Parathyroid adenoma (tissue), 2 donors: ENCODE data around the gene DOCK7.

Experiments used
- H2AFZ ChIP-seq: fragments of 300-600 bp; sonication (generic); one replicate; pipeline ENCODE4 v1.7.0; 2017; ENCODE audit warnings: antibody characterized with exemption, mild to moderate bottlenecking
- H3K27ac ChIP-seq: fragments of 300-600 bp; sonication (generic); one replicate; pipeline ENCODE4 v1.7.0; 2017
- H3K27me3 ChIP-seq: fragments of 300-600 bp; sonication (generic); one replicate; pipeline ENCODE4 v1.7.0; 2017; ENCODE audit warnings: low read length; ENCODE audit not compliant: control insufficient read depth, insufficient read depth
- H3K36me3 ChIP-seq: fragments of 300-600 bp; sonication (generic); one replicate; pipeline ENCODE4 v1.7.0; 2017; ENCODE audit warnings: low read length; ENCODE audit not compliant: control insufficient read depth, insufficient read depth
- H3K4me1 ChIP-seq: fragments of 300-600 bp; sonication (generic); one replicate; pipeline ENCODE4 v1.7.0; 2017; ENCODE audit warnings: control low read depth
- H3K4me2 ChIP-seq: fragments of 300-600 bp; sonication (generic); one replicate; pipeline ENCODE4 v1.7.0; 2017; ENCODE audit warnings: low read length
- H3K4me3 ChIP-seq: fragments of 300-600 bp; sonication (generic); one replicate; pipeline ENCODE4 v1.7.0; 2017; ENCODE audit warnings: low read depth, low read length
- H3K79me2 ChIP-seq: fragments of 300-600 bp; sonication (generic); one replicate; pipeline ENCODE4 v1.7.0; 2017; ENCODE audit warnings: control low read depth
- H3K9ac ChIP-seq: fragments of 300-600 bp; sonication (generic); one replicate; pipeline ENCODE4 v1.7.0; 2017; ENCODE audit warnings: mild to moderate bottlenecking
- H3K9me3 ChIP-seq: fragments of 300-600 bp; sonication (generic); one replicate; pipeline ENCODE4 v1.7.0; 2017; ENCODE audit warnings: low read length; ENCODE audit not compliant: control insufficient read depth
- TF ChIP-seq, protein P1 (sequence below): fragments of 300-600 bp; sonication (generic); IDR thresholded peaks from one replicate; pipeline ENCODE4 v1.7.0; 2017; ENCODE audit warnings: antibody characterized with exemption, mild to moderate bottlenecking
- donor health status: primary hyperparathyroidism.

Gene DOCK7

DNA sequence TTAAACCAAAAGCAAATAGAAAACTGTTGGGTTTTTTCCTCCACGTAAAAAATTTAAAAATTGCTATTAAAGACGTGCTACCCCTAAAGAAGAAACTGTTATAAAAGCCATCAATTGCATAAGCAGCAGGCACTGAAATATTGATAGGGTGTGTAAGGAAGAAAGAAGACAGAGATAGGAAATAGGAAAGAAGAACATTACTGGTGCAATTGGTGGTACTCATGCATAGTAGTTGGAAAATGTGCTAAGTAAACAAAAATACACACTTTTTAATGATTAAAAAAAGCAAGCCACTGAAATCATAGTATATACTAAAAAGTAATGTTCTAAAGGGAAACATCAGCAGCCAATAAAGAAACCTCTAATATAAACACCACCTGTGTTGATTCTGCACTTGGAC, 143.6 kb downstream of the DOCK7 start:
- Histone ChIP-seq H3K9ac (no peak overlapping the region), H3K36me3 (no peaks in the 10 kb centered on the region), H3K79me2 (no peaks in the 10 kb centered on the region), H3K4me1 (no peaks in the 10 kb centered on the region), H3K9me3 (no peaks in the 10 kb centered on the region), H2AFZ (no peak overlapping the region), H3K4me3 (no peak overlapping the region), H3K4me2 (no peak overlapping the region), H3K27ac (no peak overlapping the region), H3K27me3 (no peaks in the 10 kb centered on the region)
- TF ChIP-seq, protein P1, sequence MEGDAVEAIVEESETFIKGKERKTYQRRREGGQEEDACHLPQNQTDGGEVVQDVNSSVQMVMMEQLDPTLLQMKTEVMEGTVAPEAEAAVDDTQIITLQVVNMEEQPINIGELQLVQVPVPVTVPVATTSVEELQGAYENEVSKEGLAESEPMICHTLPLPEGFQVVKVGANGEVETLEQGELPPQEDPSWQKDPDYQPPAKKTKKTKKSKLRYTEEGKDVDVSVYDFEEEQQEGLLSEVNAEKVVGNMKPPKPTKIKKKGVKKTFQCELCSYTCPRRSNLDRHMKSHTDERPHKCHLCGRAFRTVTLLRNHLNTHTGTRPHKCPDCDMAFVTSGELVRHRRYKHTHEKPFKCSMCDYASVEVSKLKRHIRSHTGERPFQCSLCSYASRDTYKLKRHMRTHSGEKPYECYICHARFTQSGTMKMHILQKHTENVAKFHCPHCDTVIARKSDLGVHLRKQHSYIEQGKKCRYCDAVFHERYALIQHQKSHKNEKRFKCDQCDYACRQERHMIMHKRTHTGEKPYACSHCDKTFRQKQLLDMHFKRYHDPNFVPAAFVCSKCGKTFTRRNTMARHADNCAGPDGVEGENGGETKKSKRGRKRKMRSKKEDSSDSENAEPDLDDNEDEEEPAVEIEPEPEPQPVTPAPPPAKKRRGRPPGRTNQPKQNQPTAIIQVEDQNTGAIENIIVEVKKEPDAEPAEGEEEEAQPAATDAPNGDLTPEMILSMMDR = no peak

DNA sequence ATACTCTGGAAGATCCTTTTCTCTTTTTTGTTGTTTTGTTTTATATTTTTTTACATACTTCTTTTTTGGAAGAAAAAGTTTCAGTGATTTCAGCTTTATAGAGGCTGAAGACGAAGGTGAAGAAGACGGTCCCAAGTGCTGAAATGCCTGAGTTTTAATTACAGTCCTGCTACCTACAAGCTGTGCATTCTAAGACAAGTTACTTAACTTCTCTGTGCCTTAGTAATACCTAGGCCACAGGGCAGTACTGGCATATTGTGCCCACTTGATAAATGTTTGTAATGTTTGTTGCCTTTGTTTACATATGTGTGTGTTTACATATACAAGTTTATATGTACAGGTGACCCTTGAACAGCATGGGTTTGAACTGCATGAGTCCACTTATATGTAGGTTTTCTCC, 147.1 kb downstream of the DOCK7 start:
- H3K4me1 ChIP-seq = no peaks in the 10 kb centered on the region
- H3K9ac ChIP-seq = no peak overlapping the region
- H2AFZ ChIP-seq = no peak overlapping the region
- H3K9me3 ChIP-seq = no peaks in the 10 kb centered on the region
- no peak overlapping the region for H3K4me2 ChIP-seq
- no peak overlapping the region for H3K27ac ChIP-seq
- no peaks in the 10 kb centered on the region for H3K27me3 ChIP-seq
- no peaks in the 10 kb centered on the region for H3K36me3 ChIP-seq
- TF ChIP-seq, protein P1 = no peak
- no peak overlapping the region for H3K4me3 ChIP-seq
- H3K79me2 ChIP-seq = no peaks in the 10 kb centered on the region

DNA sequence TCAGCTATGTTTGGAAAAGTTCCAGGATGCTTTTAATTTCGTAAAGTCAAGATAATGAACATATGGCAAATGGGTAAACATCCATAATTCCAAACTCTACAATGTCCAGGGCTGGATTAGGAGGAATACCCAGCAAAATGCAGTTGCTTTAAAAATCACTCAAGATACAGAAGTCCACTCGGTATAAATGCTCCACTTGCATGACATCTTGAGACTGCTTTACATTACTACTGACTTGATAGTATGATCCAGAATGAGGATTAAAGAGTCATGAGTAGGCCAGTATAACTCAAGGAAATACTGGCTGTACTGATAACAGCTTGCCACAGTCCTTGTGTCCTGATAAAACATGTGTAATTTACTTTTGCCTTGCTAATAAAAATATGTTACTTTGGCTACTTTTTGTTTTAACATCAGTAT, 149.1 kb downstream of the DOCK7 start:
- Histone ChIP-seq H3K4me1 (no peaks in the 10 kb centered on the region), H3K79me2 (no peaks in the 10 kb centered on the region), H3K4me2 (no peak overlapping the region), H2AFZ (no peak overlapping the region), H3K9me3 (no peaks in the 10 kb centered on the region), H3K4me3 (no peak overlapping the region), H3K27ac (no peak overlapping the region), H3K36me3 (no peaks in the 10 kb centered on the region), H3K27me3 (no peaks in the 10 kb centered on the region), H3K9ac (no peak overlapping the region)
- TF ChIP-seq, protein P1 = no peak

DNA sequence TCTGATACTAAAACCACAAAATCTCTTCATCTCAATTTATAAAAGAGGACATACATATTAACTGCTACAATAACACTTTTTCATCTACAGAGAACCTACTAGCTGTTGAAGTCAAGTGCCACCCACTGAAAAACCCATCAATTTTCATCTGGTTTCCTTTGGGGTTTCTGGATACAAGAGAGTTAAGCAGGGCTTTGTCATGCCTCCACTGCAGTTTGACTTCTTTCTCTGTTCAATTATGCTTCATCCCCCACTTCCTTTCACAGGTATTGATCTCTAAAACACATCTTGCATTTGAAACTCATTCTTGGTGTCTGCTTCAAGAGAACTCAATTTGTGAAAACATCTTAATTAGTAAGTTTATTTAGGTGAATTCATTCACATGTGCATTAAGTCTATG, 151.3 kb downstream of the DOCK7 start:
- Histone ChIP-seq H3K4me2 (no peak overlapping the region), H3K9me3 (no peaks in the 10 kb centered on the region), H3K27me3 (no peaks in the 10 kb centered on the region), H3K36me3 (no peaks in the 10 kb centered on the region), H3K79me2 (no peaks in the 10 kb centered on the region), H3K4me3 (no peak overlapping the region), H3K27ac (no peak overlapping the region), H2AFZ (no peak overlapping the region), H3K4me1 (no peaks in the 10 kb centered on the region), H3K9ac (no peak overlapping the region)
- TF ChIP-seq, protein P1 = no peak

DNA sequence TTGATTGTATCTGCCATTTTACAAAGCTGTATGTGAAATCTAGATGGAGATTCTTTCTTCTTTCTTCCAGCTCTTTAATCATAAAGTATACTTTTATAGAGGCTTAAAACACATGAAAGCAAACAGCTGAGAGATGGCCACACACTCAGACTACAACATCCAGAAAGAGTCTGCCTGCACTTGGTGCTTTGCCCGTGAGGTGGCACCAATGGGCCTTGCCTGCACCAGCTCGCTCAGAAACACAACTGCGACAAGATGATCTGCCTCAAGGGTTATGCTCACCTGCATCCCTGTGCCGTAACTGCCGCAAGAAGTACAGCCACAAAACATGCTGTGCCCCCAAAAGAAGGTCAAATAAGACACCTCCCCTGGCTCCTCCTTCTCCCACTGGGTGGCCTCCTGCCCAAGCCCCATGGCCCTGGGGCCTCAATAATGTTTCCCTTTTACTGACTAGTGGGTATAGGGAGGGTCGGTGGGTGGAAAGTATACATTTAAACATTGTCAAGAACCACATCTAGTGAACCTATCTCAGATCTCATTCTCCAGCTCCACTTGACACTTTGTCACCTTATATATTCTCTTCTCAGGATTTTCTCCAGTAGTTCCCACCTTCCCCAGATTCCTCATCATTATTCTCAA, 157.6 kb downstream of the DOCK7 start:
- H3K4me2 ChIP-seq = no peak overlapping the region
- no peaks in the 10 kb centered on the region for H3K36me3 ChIP-seq
- TF ChIP-seq, protein P1 = peak; percentile 39
- no peak overlapping the region for H2AFZ ChIP-seq
- H3K27me3 ChIP-seq = no peaks in the 10 kb centered on the region
- no peaks in the 10 kb centered on the region for H3K79me2 ChIP-seq
- H3K4me1 ChIP-seq = no peaks in the 10 kb centered on the region
- H3K9me3 ChIP-seq = no peaks in the 10 kb centered on the region
- H3K9ac ChIP-seq = no peak overlapping the region
- H3K27ac ChIP-seq = no peak overlapping the region
- H3K4me3 ChIP-seq = no peak overlapping the region
